NCI-H748 (cell line): Measurements from ENCODE around the gene GTF2H4.

Experiments
- DNase-seq: peaks from one replicate; lab custom pipeline; 2025; ENCODE audit not compliant: unreplicated experiment; lab: John Stamatoyannopoulos, UW

Gene GTF2H4

DNA sequence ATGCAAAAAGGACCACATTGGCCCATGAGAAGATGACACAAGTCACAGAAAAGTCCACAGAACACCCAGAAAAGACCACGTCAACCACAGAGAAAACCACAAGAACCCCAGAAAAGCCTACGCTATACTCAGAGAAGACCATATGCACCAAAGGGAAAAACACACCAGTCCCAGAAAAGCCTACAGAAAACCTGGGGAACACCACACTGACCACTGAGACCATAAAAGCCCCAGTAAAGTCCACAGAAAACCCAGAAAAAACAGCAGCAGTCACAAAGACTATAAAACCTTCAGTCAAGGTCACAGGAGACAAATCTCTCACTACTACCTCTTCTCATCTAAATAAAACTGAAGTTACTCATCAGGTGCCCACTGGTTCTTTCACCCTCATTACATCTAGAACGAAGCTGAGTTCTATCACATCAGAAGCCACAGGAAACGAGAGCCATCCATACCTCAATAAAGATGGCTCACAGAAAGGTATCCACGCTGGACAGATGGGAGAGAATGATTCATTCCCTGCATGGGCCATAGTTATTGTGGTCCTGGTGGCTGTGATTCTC lies 44.0 kb downstream of the GTF2H4 start:
- DNase-seq: no peak

DNA sequence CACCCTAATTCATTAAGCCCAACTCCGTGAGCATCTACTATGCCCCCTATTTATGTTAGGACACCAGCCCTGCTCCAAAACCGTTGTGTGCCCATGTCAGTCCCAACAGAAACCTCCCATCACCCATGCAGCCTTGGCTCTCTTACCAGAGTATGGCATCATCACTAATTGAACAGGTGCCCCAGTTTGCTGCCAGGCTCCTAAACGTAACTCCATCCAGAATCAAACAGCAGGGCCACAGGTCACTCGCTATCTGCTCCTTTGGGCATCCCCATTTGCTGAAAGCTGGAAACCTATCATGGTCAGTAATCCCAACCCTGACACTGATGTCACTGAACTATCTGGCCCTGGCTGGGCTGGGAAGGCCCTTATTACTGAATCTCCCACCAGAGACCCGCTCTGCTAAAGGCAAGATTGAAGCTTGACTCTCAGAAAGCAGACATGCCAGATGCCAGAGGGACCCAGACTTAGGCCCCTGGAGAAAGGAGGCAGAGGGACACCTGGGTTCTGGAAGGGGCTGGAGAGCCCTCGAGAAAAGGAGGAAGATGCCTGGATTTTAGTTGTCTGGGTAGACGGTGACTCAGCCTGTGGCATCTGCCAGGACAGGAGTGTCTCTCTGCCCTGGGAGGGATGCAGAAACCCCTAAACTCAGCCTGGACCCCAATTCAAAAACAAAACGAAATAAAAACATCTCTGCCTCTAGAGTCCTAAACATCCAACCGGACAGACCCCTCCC lies 46.8 kb downstream of the GTF2H4 start:
- DNase-seq: no peak

GRCh38 chr6:30955367-30956042 lies 47.5 kb downstream of the GTF2H4 start:
- DNase-seq: peak; percentile 78

- DNase-seq: no peak
Observed at GRCh38 chr6:30957716-30958115, 49.7 kb downstream of the GTF2H4 start.

GRCh38 chr6:30960907-30961673 lies 53.1 kb downstream of the GTF2H4 start:
- peak; percentile 23 for DNase-seq

- DNase-seq: no peak
Observed at GRCh38 chr6:30962716-30963115, 54.7 kb downstream of the GTF2H4 start.

GRCh38 chr6:30963641-30964040 lies 55.6 kb downstream of the GTF2H4 start:
- DNase-seq: no peak
